ENCODE measurements around the gene MAD1L1. TPM values are rescaled to one million over a fixed set of nuclear protein-coding genes. Genes with fewer than 3 reads are reported as not detected.

Gene MAD1L1
- total RNA-seq, 1 experiment from 2014 or later, result 46.7 TPM

- H3K9me3 ChIP-seq (ENCODE audit: low read depth, low read length, poor library complexity, severe bottlenecking), result no peaks in the 10 kb centered on the region
- DNase-seq (ENCODE audit: low spot score), result no peak
- TF ChIP-seq CTCF (conservative IDR thresholded peaks at IDR 0.05; ENCODE audit: low read depth, low read length) (no peak), EZH2 (IDR thresholded peaks at IDR 0.05; ENCODE audit: borderline replicate concordance, low read depth, low read length, poor library complexity, severe bottlenecking) (no peak)
- no TSS peak for BruUV-seq (replicated peaks)
- CTCF ChIA-PET, result no interaction called here
- H3K4me3 ChIP-seq (ENCODE audit: low read depth, low read length, poor library complexity, severe bottlenecking), result no peak overlapping the region
- H3K36me3 ChIP-seq (ENCODE audit: insufficient read depth, low read length, poor library complexity, severe bottlenecking), result no peaks in the 10 kb centered on the region
- POLR2A ChIA-PET (ENCODE audit: low non-redundant PET), result no interaction called here
- no peaks in the 10 kb centered on the region for H3K27me3 ChIP-seq (replicated peaks; ENCODE audit: insufficient read depth, low read depth, low read length, poor library complexity)
- H3K4me1 ChIP-seq (ENCODE audit: insufficient read depth, low read length, poor library complexity, severe bottlenecking), result no peaks in the 10 kb centered on the region
- intact Hi-C loops (cut with micrococcal nuclease; ENCODE audit: unreplicated experiment), result no loop called here
- H3K27ac ChIP-seq (ENCODE audit: low read depth, low read length, poor library complexity, severe bottlenecking), result no peak overlapping the region
Observed at GRCh38 chr7:1906988-1907745, 325.6 kb downstream of the MAD1L1 start.

- no peaks in the 10 kb centered on the region for H3K27me3 ChIP-seq (replicated peaks; ENCODE audit: insufficient read depth, low read depth, low read length, poor library complexity)
- no peaks in the 10 kb centered on the region for H3K36me3 ChIP-seq (ENCODE audit: insufficient read depth, low read length, poor library complexity, severe bottlenecking)
- intact Hi-C loops (cut with micrococcal nuclease; ENCODE audit: unreplicated experiment), result no loop called here
- no peak for DNase-seq (ENCODE audit: low spot score)
- CTCF ChIA-PET, result interaction anchor here (0.6 kb wide), 1 partner anchor 289 kb away, joined by 5 read pairs; no protein-coding TSS in a partner anchor
- no peaks in the 10 kb centered on the region for H3K9me3 ChIP-seq (ENCODE audit: low read depth, low read length, poor library complexity, severe bottlenecking)
- H3K4me1 ChIP-seq (ENCODE audit: insufficient read depth, low read length, poor library complexity, severe bottlenecking), result no peaks in the 10 kb centered on the region
- POLR2A ChIA-PET (ENCODE audit: low non-redundant PET), result no interaction called here
- H3K4me3 ChIP-seq (ENCODE audit: low read depth, low read length, poor library complexity, severe bottlenecking), result no peak overlapping the region
- BruUV-seq (replicated peaks), result no TSS peak
- H3K27ac ChIP-seq (ENCODE audit: low read depth, low read length, poor library complexity, severe bottlenecking), result no peak overlapping the region
- TF ChIP-seq EZH2 (IDR thresholded peaks at IDR 0.05; ENCODE audit: borderline replicate concordance, low read depth, low read length, poor library complexity, severe bottlenecking), result no peak
Observed at GRCh38 chr7:1906087-1906830, 326.5 kb downstream of the MAD1L1 start.

GRCh38 chr7:1902231-1902855 is 330.4 kb downstream of the MAD1L1 start:
- Histone ChIP-seq H3K27ac (ENCODE audit: low read depth, low read length, poor library complexity, severe bottlenecking) (no peak overlapping the region), H3K36me3 (ENCODE audit: insufficient read depth, low read length, poor library complexity, severe bottlenecking) (no peaks in the 10 kb centered on the region), H3K4me1 (ENCODE audit: insufficient read depth, low read length, poor library complexity, severe bottlenecking) (no peaks in the 10 kb centered on the region), H3K4me3 (ENCODE audit: low read depth, low read length, poor library complexity, severe bottlenecking) (no peak overlapping the region), H3K27me3 (replicated peaks; ENCODE audit: insufficient read depth, low read depth, low read length, poor library complexity) (no peaks in the 10 kb centered on the region), H3K9me3 (ENCODE audit: low read depth, low read length, poor library complexity, severe bottlenecking) (no peaks in the 10 kb centered on the region)
- BruUV-seq (replicated peaks), result no TSS peak
- DNase-seq (ENCODE audit: low spot score), result no peak
- ChIA-PET CTCF (no interaction called here), POLR2A (ENCODE audit: low non-redundant PET) (no interaction called here)
- no peak for TF ChIP-seq EZH2 (IDR thresholded peaks at IDR 0.05; ENCODE audit: borderline replicate concordance, low read depth, low read length, poor library complexity, severe bottlenecking)
- no peak for TF ChIP-seq CTCF (conservative IDR thresholded peaks at IDR 0.05; ENCODE audit: low read depth, low read length)
- intact Hi-C loops (cut with micrococcal nuclease; ENCODE audit: unreplicated experiment), result no loop called here
